ENCODE results near the gene NCAN.

DNA sequence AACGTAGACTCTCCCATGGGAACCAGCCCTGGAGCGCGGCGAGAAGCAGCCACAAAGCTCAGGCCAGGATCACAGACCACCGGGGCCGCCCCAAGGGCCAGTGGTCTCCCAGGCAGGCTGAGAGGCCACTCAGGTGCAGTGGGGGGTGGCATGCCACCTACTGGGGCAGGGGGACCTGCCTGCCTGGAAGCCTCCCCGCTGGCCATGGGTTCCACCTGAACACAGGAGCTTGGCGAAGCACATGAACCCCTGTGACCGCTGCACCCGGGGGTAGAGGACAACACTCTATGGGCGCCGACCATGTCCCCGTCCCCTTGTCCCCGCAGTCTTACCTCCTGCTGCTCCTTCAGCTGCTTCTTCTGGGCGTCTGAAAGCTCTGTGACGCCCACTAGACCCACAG, 68.1 kb downstream of the NCAN start:
- TF ChIP-seq, protein P1, sequence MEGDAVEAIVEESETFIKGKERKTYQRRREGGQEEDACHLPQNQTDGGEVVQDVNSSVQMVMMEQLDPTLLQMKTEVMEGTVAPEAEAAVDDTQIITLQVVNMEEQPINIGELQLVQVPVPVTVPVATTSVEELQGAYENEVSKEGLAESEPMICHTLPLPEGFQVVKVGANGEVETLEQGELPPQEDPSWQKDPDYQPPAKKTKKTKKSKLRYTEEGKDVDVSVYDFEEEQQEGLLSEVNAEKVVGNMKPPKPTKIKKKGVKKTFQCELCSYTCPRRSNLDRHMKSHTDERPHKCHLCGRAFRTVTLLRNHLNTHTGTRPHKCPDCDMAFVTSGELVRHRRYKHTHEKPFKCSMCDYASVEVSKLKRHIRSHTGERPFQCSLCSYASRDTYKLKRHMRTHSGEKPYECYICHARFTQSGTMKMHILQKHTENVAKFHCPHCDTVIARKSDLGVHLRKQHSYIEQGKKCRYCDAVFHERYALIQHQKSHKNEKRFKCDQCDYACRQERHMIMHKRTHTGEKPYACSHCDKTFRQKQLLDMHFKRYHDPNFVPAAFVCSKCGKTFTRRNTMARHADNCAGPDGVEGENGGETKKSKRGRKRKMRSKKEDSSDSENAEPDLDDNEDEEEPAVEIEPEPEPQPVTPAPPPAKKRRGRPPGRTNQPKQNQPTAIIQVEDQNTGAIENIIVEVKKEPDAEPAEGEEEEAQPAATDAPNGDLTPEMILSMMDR (IDR thresholded peaks at IDR 0.05) = no peak
- no peak for TF ChIP-seq POLR2A (IDR thresholded peaks at IDR 0.05)

All from esophagus squamous epithelium (tissue), 4 donors.